H9 (cell line): ENCODE data around the gene ASTN1. TPM values are rescaled to one million over a fixed set of nuclear protein-coding genes. Genes with fewer than 3 reads are reported as not detected.

Source experiments
- DNase-seq: peaks from one replicate; pipeline ENCODE4 v3.0.0-alpha.2; 2017
- H2AFZ ChIP-seq: one replicate; pipeline ENCODE4 v1.6.1; 2013; ENCODE audit warnings: mild to moderate bottlenecking, low read length, control low read depth, moderate library complexity
- H2AK5ac ChIP-seq: 2 replicates; pipeline ENCODE4 v1.6.1; 2013; ENCODE audit warnings: low read length, control low read depth, mixed read lengths; ENCODE audit not compliant: insufficient read length
- H2BK120ac ChIP-seq: one replicate; pipeline ENCODE4 v1.6.1; 2013; ENCODE audit warnings: low read depth, mild to moderate bottlenecking, low read length, control low read depth, inconsistent platforms; ENCODE audit not compliant: poor library complexity, severe bottlenecking
- H2BK12ac ChIP-seq: 2 replicates; pipeline ENCODE4 v1.6.1; 2013; ENCODE audit warnings: low read length, control low read depth, mixed read lengths, low read depth; ENCODE audit not compliant: insufficient read length
- H2BK15ac ChIP-seq: 2 replicates; pipeline ENCODE4 v1.6.1; 2013; ENCODE audit warnings: low read depth, low read length, control low read depth
- H2BK20ac ChIP-seq: one replicate; pipeline ENCODE4 v1.6.1; 2013; ENCODE audit warnings: low read depth, mild to moderate bottlenecking, low read length, control low read depth, inconsistent platforms; ENCODE audit not compliant: poor library complexity, severe bottlenecking
- H2BK5ac ChIP-seq: 2 replicates; pipeline ENCODE4 v1.6.1; 2013; ENCODE audit warnings: low read length, control low read depth, mixed read lengths; ENCODE audit not compliant: insufficient read length
- H3K14ac ChIP-seq: 2 replicates; pipeline ENCODE4 v1.6.1; 2013; ENCODE audit warnings: low read length, control low read depth; ENCODE audit not compliant: insufficient read depth
- H3K18ac ChIP-seq: 2 replicates; pipeline ENCODE4 v1.6.1; 2013; ENCODE audit warnings: low read depth, mild to moderate bottlenecking, mixed read lengths, low read length, control low read depth; ENCODE audit not compliant: insufficient read length
- H3K23ac ChIP-seq: 2 replicates; pipeline ENCODE4 v1.6.1; 2013; ENCODE audit warnings: low read length, control low read depth, mixed read lengths, low read depth; ENCODE audit not compliant: insufficient read length
- H3K23me2 ChIP-seq: 2 replicates; pipeline ENCODE4 v1.6.1; 2013; ENCODE audit warnings: low read depth, mild to moderate bottlenecking, mixed read lengths, low read length, control low read depth; ENCODE audit not compliant: insufficient read length, poor library complexity, severe bottlenecking
- H3K27ac ChIP-seq: 2 replicates; pipeline ENCODE4 v1.5.1; 2013; ENCODE audit warnings: low read length, control low read depth, mixed read lengths, low read depth; ENCODE audit not compliant: insufficient read length
- H3K27me3 ChIP-seq: 2 replicates; pipeline ENCODE4 v1.6.1; 2013; ENCODE audit warnings: low read length, control low read depth, inconsistent platforms; ENCODE audit not compliant: insufficient read depth
- H3K4ac ChIP-seq: 2 replicates; pipeline ENCODE4 v1.6.1; 2013; ENCODE audit warnings: low read depth, mild to moderate bottlenecking, control low read depth, inconsistent platforms, low read length, moderate library complexity
- H3K4me1 ChIP-seq: 2 replicates; pipeline ENCODE4 v1.6.1; 2013; ENCODE audit warnings: low read length, control low read depth, inconsistent platforms; ENCODE audit not compliant: insufficient read depth
- H3K4me2 ChIP-seq: 2 replicates; pipeline ENCODE4 v1.6.1; 2013; ENCODE audit warnings: low read length, control low read depth, mixed read lengths; ENCODE audit not compliant: insufficient read length, insufficient read depth
- H3K56ac ChIP-seq: 2 replicates; pipeline ENCODE4 v1.6.1; 2013; ENCODE audit warnings: low read depth, mild to moderate bottlenecking, mixed read lengths, low read length, control low read depth; ENCODE audit not compliant: insufficient read length
- H3K79me1 ChIP-seq: 2 replicates; pipeline ENCODE4 v1.6.1; 2013; ENCODE audit warnings: low read depth, mild to moderate bottlenecking, moderate library complexity, low read length, control low read depth, inconsistent platforms; ENCODE audit not compliant: insufficient read depth, poor library complexity, severe bottlenecking
- H3K79me2 ChIP-seq: 2 replicates; pipeline ENCODE4 v1.6.1; 2013; ENCODE audit warnings: low read length, control low read depth, inconsistent platforms; ENCODE audit not compliant: insufficient read depth
- H3K9ac ChIP-seq: 2 replicates; pipeline ENCODE4 v1.6.1; 2013; ENCODE audit warnings: low read length, control low read depth, mixed read lengths; ENCODE audit not compliant: insufficient read length; ENCODE audit errors: extremely low read depth
- H3K9me3 ChIP-seq: one replicate; pipeline ENCODE4 v1.6.1; 2013; ENCODE audit warnings: low read depth, low read length, inconsistent platforms; ENCODE audit not compliant: control insufficient read depth
- H3T11ph ChIP-seq: one replicate; pipeline ENCODE4 v1.6.1; 2013; ENCODE audit warnings: mild to moderate bottlenecking, low read length, control low read depth, inconsistent platforms
- H4K20me1 ChIP-seq: one replicate; pipeline ENCODE4 v1.6.1; 2013; ENCODE audit not compliant: control insufficient read depth, insufficient read length, insufficient read depth
- H4K5ac ChIP-seq: 2 replicates; pipeline ENCODE4 v1.6.1; 2013; ENCODE audit warnings: low read depth, mild to moderate bottlenecking, mixed read lengths, low read length, control low read depth; ENCODE audit not compliant: insufficient read length
- H4K8ac ChIP-seq: replicated peaks from 2 replicates; pipeline ENCODE4 v1.6.1; 2013; ENCODE audit warnings: low read length, control low read depth, mixed read lengths, low read depth; ENCODE audit not compliant: insufficient read length
- H4K91ac ChIP-seq: 2 replicates; pipeline ENCODE4 v1.6.1; 2013; ENCODE audit warnings: low read depth, mild to moderate bottlenecking, moderate library complexity, mixed read lengths, low read length, control low read depth; ENCODE audit not compliant: insufficient read length
- H3K27ac Mint-ChIP-seq, 3 experiments: 2 replicates in 2 of 3; 3 replicates in 1 of 3; pipeline ENCODE4 v1.8.0; 2020 to 2021; ENCODE audit warnings: mixed read lengths in 3 of 3, mild to moderate bottlenecking in 1 of 3, moderate library complexity in 1 of 3
- H3K27me3 Mint-ChIP-seq: 2 replicates; pipeline ENCODE4 v1.8.0; 2021; ENCODE audit warnings: low read depth, mild to moderate bottlenecking, moderate library complexity, mixed read lengths
- H3K36me3 Mint-ChIP-seq, 3 experiments: 2 replicates in 2 of 3; 3 replicates in 1 of 3; pipeline ENCODE4 v1.8.0; 2020 to 2021; ENCODE audit warnings: low read depth in 3 of 3, mixed read lengths in 3 of 3; ENCODE audit not compliant: insufficient read depth in 1 of 3
- H3K4me1 Mint-ChIP-seq, 2 experiments: 2 replicates each; pipeline ENCODE4 v1.8.0; 2020; ENCODE audit warnings: mixed read lengths in 2 of 2
- H3K4me3 Mint-ChIP-seq, 2 experiments: 2 replicates in 1 of 2; 3 replicates in 1 of 2; pipeline ENCODE4 v1.8.0; 2020 to 2021; ENCODE audit warnings: mild to moderate bottlenecking in 2 of 2, mixed read lengths in 2 of 2, moderate library complexity in 1 of 2
- H3K9me3 Mint-ChIP-seq, 2 experiments: 2 replicates in 1 of 2; 3 replicates in 1 of 2; pipeline ENCODE4 v1.8.0; 2020; ENCODE audit warnings: mild to moderate bottlenecking in 2 of 2, mixed read lengths in 2 of 2, moderate library complexity in 1 of 2
- WGBS: extraction: QIAGEN DNeasy Blood & Tissue Kit; methylation state at CpG from one replicate; pipeline ENCODE4 v1.1.7; 2013; ENCODE audit warnings: missing lambda C conversion rate, low lambda C conversion rate, mixed read lengths; ENCODE audit not compliant: insufficient read length; ENCODE audit errors: extremely low coverage; 5-methylcytosine and 5-hydroxymethylcytosine counted together
- total RNA-seq: library from RNA; stranded (reverse); gene quantifications from 2 replicates; pipeline ENCODE4 v1.2.1, GENCODE V29; 2021
- TF ChIP-seq, protein P1 (sequence below): fragments of 200-600 bp; sonication (generic); conservative IDR thresholded peaks from 3 replicates; pipeline ENCODE4 v1.8.0; 2021; ENCODE audit warnings: antibody characterized with exemption, mild to moderate bottlenecking

Gene ASTN1
- total RNA-seq, 1 experiment from 2014 or later: 0.98 TPM

DNA sequence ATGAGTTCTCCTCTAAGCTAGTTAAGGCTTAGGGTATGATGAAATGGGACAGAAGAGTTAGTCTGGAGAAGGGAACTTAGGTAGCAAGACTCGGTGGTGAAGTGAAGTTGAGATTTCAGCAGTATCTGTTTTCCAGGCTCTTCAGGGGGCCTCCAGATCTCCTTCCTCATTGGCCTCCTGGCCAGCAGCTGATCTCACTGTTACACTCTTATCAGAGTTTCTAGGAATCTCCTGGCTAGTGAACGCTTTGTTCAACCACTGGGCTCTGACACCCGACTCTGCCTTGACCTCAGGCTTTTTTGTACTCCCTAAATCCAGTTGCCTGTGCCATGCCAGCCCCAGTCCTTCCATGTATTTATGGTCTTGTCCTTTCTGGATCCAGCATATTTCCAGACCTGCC is 311.0 kb downstream of the ASTN1 start:
- Histone ChIP-seq H3K56ac (no peak overlapping the region), H4K91ac (no peak overlapping the region), H2BK12ac (no peak overlapping the region), H4K20me1 (no peaks in the 10 kb centered on the region), H4K8ac (no peak overlapping the region), H2BK20ac (no peak overlapping the region), H3K4me2 (no peak overlapping the region), H2BK120ac (no peak overlapping the region), H3K27ac (no peak overlapping the region), H3K14ac (no peak overlapping the region), H4K5ac (no peak overlapping the region), H3K23ac (no peak overlapping the region), H3K27me3 (no peaks in the 10 kb centered on the region), H3K79me1 (no peaks in the 10 kb centered on the region), H2AFZ (no peak overlapping the region), H2BK5ac (no peak overlapping the region), H3K4me1 (no peaks in the 10 kb centered on the region), H3K18ac (no peak overlapping the region), H3K9ac (no peak overlapping the region), H3K9me3 (no peaks in the 10 kb centered on the region), H3K4ac (no peak overlapping the region), H2AK5ac (no peak overlapping the region), H3K79me2 (no peaks in the 10 kb centered on the region), H2BK15ac (no peak overlapping the region), H3T11ph (no peak overlapping the region), H3K23me2 (no peaks in the 10 kb centered on the region)
- H3K36me3 Mint-ChIP-seq: no peaks in the 10 kb centered on the region; a peak in 1 of 7 replicates
- no peak for DNase-seq
- peaks cover 2% of the 10 kb centered on the region; the same call in 1 of the 2 replicates for H3K27me3 Mint-ChIP-seq
- H3K4me1 Mint-ChIP-seq: no peaks in the 10 kb centered on the region
- H3K9me3 Mint-ChIP-seq: no peaks in the 10 kb centered on the region
- WGBS: no CpG with 5 or more reads among the region's 3 CpGs
- H3K4me3 Mint-ChIP-seq: no peak overlapping the region
- TF ChIP-seq, protein P1, sequence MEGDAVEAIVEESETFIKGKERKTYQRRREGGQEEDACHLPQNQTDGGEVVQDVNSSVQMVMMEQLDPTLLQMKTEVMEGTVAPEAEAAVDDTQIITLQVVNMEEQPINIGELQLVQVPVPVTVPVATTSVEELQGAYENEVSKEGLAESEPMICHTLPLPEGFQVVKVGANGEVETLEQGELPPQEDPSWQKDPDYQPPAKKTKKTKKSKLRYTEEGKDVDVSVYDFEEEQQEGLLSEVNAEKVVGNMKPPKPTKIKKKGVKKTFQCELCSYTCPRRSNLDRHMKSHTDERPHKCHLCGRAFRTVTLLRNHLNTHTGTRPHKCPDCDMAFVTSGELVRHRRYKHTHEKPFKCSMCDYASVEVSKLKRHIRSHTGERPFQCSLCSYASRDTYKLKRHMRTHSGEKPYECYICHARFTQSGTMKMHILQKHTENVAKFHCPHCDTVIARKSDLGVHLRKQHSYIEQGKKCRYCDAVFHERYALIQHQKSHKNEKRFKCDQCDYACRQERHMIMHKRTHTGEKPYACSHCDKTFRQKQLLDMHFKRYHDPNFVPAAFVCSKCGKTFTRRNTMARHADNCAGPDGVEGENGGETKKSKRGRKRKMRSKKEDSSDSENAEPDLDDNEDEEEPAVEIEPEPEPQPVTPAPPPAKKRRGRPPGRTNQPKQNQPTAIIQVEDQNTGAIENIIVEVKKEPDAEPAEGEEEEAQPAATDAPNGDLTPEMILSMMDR: no peak
- H3K27ac Mint-ChIP-seq: no peak overlapping the region
